Measurements from ENCODE around the gene VPS33B. TPM values are rescaled to one million over a fixed set of nuclear protein-coding genes. Genes with fewer than 3 reads are reported as not detected.

VPS33B gene
- total RNA-seq, 1 experiment from 2014 or later = 19.5 TPM

- CTCF ChIA-PET = interaction anchor here (1.0 kb wide), 1 partner anchor 13 kb away, joined by 4 read pairs; no protein-coding TSS in a partner anchor
- peaks cover 97% of the 10 kb centered on the region for H3K36me3 ChIP-seq (ENCODE audit: insufficient read depth, low read length, poor library complexity, severe bottlenecking)
- no peaks in the 10 kb centered on the region for H3K4me1 ChIP-seq (ENCODE audit: insufficient read depth, low read length, poor library complexity, severe bottlenecking)
- H3K9me3 ChIP-seq (ENCODE audit: low read depth, low read length, poor library complexity, severe bottlenecking) = no peaks in the 10 kb centered on the region
- H3K27me3 ChIP-seq (replicated peaks; ENCODE audit: insufficient read depth, low read depth, low read length, poor library complexity) = no peaks in the 10 kb centered on the region
- H3K4me3 ChIP-seq (ENCODE audit: low read depth, low read length, poor library complexity, severe bottlenecking) = no peak overlapping the region
- TF ChIP-seq, protein P1, sequence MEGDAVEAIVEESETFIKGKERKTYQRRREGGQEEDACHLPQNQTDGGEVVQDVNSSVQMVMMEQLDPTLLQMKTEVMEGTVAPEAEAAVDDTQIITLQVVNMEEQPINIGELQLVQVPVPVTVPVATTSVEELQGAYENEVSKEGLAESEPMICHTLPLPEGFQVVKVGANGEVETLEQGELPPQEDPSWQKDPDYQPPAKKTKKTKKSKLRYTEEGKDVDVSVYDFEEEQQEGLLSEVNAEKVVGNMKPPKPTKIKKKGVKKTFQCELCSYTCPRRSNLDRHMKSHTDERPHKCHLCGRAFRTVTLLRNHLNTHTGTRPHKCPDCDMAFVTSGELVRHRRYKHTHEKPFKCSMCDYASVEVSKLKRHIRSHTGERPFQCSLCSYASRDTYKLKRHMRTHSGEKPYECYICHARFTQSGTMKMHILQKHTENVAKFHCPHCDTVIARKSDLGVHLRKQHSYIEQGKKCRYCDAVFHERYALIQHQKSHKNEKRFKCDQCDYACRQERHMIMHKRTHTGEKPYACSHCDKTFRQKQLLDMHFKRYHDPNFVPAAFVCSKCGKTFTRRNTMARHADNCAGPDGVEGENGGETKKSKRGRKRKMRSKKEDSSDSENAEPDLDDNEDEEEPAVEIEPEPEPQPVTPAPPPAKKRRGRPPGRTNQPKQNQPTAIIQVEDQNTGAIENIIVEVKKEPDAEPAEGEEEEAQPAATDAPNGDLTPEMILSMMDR (conservative IDR thresholded peaks at IDR 0.05; ENCODE audit: low read depth, low read length) = no peak
- TF ChIP-seq EZH2 (IDR thresholded peaks at IDR 0.05; ENCODE audit: borderline replicate concordance, low read depth, low read length, poor library complexity, severe bottlenecking) = no peak
- BruUV-seq (replicated peaks) = no TSS peak
- POLR2A ChIA-PET (ENCODE audit: low non-redundant PET) = no interaction called here
- DNase-seq (ENCODE audit: low spot score) = no peak
- no peak overlapping the region for H3K27ac ChIP-seq (ENCODE audit: low read depth, low read length, poor library complexity, severe bottlenecking)
- intact Hi-C loops (cut with micrococcal nuclease; ENCODE audit: unreplicated experiment) = no loop called here
Observed at GRCh38 chr15:90970274-90970673, 52.1 kb downstream of the VPS33B start.

DNA sequence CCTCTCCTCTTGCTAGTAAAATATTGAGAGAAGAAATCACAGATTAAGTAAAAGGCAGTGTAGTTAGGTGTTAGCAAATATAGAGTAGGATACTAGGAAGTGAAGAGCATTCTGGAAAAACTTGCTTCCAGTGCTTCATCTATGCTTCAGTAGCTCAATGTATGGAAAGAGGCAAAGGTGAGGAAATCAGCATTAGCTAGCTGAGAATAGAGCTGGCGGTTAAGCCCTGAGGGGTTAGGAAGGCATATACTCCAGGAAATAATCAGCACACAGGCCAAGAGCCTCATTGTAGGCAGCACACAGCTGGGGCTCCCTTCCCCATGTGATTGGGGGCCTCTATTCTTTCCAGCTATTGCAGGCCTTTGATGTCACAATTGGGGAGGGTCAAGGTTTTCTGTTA, 54.0 kb downstream of the VPS33B start:
- Histone ChIP-seq H3K9me3 (ENCODE audit: low read depth, low read length, poor library complexity, severe bottlenecking) (no peaks in the 10 kb centered on the region), H3K36me3 (ENCODE audit: insufficient read depth, low read length, poor library complexity, severe bottlenecking) (peaks cover 97% of the 10 kb centered on the region), H3K27ac (ENCODE audit: low read depth, low read length, poor library complexity, severe bottlenecking) (no peak overlapping the region), H3K4me3 (ENCODE audit: low read depth, low read length, poor library complexity, severe bottlenecking) (no peak overlapping the region), H3K4me1 (ENCODE audit: insufficient read depth, low read length, poor library complexity, severe bottlenecking) (no peaks in the 10 kb centered on the region), H3K27me3 (replicated peaks; ENCODE audit: insufficient read depth, low read depth, low read length, poor library complexity) (no peaks in the 10 kb centered on the region)
- CTCF ChIA-PET = no interaction called here
- DNase-seq (ENCODE audit: low spot score) = no peak
- BruUV-seq (replicated peaks) = no TSS peak
- intact Hi-C loops (cut with micrococcal nuclease; ENCODE audit: unreplicated experiment) = no loop called here
- TF ChIP-seq, protein P1 (conservative IDR thresholded peaks at IDR 0.05; ENCODE audit: low read depth, low read length) = no peak
- no peak for TF ChIP-seq EZH2 (IDR thresholded peaks at IDR 0.05; ENCODE audit: borderline replicate concordance, low read depth, low read length, poor library complexity, severe bottlenecking)
- POLR2A ChIA-PET (ENCODE audit: low non-redundant PET) = no interaction called here

DNA sequence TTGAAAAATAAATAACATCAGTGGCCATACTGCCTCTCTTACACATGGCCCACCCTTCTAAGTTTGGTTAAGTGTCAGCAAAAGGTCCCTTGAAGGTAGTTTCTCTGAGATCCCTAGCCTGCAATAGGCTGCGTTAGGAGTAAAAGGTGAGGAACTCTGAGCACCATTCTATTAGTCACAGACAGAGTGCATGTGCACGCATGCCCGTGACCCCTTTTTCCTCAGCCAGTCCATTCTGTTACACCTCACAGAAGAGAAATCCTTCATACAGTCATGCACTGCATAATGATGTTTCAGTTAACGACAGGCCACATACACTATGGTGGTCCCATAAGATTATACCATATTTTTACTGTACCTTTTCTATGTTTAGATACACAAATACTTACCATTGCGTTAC, 55.2 kb downstream of the VPS33B start:
- Histone ChIP-seq H3K4me1 (ENCODE audit: insufficient read depth, low read length, poor library complexity, severe bottlenecking) (no peaks in the 10 kb centered on the region), H3K27ac (ENCODE audit: low read depth, low read length, poor library complexity, severe bottlenecking) (no peak overlapping the region), H3K36me3 (ENCODE audit: insufficient read depth, low read length, poor library complexity, severe bottlenecking) (peaks cover 97% of the 10 kb centered on the region), H3K27me3 (replicated peaks; ENCODE audit: insufficient read depth, low read depth, low read length, poor library complexity) (no peaks in the 10 kb centered on the region), H3K4me3 (ENCODE audit: low read depth, low read length, poor library complexity, severe bottlenecking) (no peak overlapping the region), H3K9me3 (ENCODE audit: low read depth, low read length, poor library complexity, severe bottlenecking) (no peaks in the 10 kb centered on the region)
- ChIA-PET POLR2A (ENCODE audit: low non-redundant PET) (no interaction called here), CTCF (no interaction called here)
- TF ChIP-seq, protein P1 (conservative IDR thresholded peaks at IDR 0.05; ENCODE audit: low read depth, low read length) = no peak
- TF ChIP-seq EZH2 (IDR thresholded peaks at IDR 0.05; ENCODE audit: borderline replicate concordance, low read depth, low read length, poor library complexity, severe bottlenecking) = no peak
- intact Hi-C loops (cut with micrococcal nuclease; ENCODE audit: unreplicated experiment) = no loop called here
- BruUV-seq (replicated peaks) = no TSS peak
- DNase-seq (ENCODE audit: low spot score) = no peak
